GM18873 (cell line): Measurements from ENCODE around the gene TMEM82.
A peak's percentile ranks its signal among the peaks of the same experiment; 100 is the strongest.
"Not testable (repeated sequence)": the region's sequence is repeated elsewhere in the genome, so short reads cannot be mapped to it uniquely, and the experiment has no call there.

Experiments used
- ATAC-seq: cut with Tn5 transposase; IDR thresholded peaks from one replicate; pipeline ENCODE4 v1.9.1; 2021; ENCODE audit warnings: mild to moderate bottlenecking, moderate library complexity, moderate number of reproducible peaks; ENCODE audit not compliant: unreplicated experiment, low FRiP score

TMEM82 gene

GRCh38 chr1:15742339-15742801 is at the start of gene TMEM82:
TMEM82 (plus strand) TSS chr1:15742499; CDS start chr1:15742560, 61 bp downstream.
- no peak for ATAC-seq

DNA sequence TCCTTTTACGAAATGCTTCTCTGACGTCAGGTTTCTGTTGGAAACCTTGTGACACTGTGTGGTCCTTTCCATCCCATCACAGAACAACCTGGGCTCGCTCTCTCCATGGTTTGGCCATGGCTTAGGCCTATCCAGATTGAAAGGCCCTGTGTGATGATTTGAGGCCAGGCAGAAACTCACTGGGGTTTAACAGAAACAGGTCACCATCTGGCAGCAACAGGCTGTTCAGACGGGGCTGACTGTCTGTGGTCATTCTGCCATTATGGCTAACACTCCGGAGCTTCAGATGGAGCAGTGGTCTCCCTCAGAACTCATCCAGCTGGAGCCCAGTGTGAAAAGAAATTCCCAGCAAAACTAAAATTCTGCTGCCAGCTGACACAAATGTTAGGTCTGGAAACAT is 48.9 kb upstream of the TMEM82 start:
- ATAC-seq = no peak

GRCh38 chr1:15696956-15697521 is 45.3 kb upstream of the TMEM82 start:
- peak; percentile 77 for ATAC-seq

- ATAC-seq = no peak
Observed at GRCh38 chr1:15698201-15698600, 44.1 kb upstream of the TMEM82 start.

DNA sequence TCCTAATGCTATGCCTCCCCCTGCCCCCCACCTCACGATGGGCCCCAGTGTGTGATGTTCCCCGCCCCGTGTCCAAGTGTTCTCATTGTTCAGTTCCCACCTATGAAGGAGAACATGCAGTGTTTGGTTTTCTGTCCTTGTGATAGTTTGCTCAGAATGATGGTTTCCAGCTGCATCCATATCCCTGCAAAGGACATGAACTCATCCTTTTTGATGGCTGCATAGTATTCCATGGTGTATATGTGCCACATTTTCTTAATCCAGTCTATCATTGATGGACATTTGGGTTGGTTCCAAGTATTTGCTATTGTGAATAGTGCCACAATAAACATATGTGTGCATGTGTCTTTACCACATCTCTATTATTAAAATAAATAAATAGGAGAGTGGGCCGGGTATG is 43.0 kb upstream of the TMEM82 start:
- not testable (repeated sequence) for ATAC-seq

- no peak for ATAC-seq
Observed at GRCh38 chr1:15700508-15700907, 41.8 kb upstream of the TMEM82 start.

- no peak for ATAC-seq
Observed at GRCh38 chr1:15701784-15702183, 40.5 kb upstream of the TMEM82 start.

DNA sequence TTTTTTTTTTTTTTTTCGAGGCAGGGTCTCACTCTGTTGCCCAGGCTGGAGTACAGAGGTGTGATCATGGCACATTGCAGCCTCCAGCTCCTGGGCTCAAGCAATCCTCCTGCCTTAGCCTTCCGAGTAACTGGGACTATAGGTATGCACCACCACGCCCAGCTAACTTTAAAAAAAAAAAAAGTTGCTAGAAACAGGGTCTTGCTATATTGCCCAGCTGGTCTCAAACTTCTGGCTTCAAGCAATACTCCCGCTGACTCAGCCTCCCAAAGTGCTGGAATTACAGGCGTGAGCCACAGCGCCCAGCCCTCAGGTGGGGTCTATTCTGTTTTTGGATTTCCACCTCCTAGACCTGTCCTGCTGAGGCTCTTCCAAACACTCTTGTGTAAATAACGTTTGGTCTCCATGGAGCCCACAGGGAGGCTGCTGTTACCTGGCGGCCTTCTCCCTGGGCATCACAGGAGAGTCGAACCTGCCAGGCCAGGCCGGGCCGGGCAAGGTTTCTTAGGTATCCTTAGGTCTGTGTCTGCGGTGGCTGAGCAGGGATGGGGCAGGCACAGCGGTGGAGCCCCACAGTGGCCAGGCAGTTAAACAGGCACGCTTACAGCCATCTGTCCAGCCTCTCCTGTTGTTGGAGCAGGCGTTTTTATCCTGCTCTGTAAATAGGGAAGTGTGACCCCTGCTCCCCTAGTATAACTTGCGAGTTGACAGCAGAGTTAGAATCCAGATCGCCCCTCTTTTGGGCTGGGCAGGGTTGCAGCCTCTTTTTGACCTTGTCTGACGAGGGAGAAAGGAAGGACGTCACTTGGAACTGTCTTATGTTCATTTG is 39.4 kb upstream of the TMEM82 start:
- no peak for ATAC-seq

DNA sequence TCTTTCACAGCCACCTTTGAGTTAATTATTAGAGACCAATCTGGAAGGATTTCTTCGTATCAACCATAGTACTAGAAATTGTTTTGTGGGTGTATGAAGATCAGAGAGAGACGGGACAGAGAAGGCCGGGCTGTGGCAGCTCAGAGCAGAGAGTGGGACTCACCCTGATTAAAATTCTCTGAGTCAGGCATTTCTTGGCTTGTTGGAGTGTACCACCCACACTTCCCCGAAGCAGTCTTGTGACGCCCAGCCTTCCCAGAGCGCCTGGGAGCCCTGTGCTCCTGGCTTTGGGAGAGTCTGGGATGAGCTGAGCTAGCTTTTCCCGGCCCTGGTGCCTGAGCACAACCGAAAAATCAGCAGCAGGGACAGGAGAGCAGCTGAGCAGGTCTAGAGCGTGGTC is 38.7 kb upstream of the TMEM82 start:
- no peak for ATAC-seq

GRCh38 chr1:15704526-15705183 is 37.6 kb upstream of the TMEM82 start:
- ATAC-seq = no peak

GRCh38 chr1:15705184-15705566 is 37.1 kb upstream of the TMEM82 start:
- ATAC-seq = no peak

DNA sequence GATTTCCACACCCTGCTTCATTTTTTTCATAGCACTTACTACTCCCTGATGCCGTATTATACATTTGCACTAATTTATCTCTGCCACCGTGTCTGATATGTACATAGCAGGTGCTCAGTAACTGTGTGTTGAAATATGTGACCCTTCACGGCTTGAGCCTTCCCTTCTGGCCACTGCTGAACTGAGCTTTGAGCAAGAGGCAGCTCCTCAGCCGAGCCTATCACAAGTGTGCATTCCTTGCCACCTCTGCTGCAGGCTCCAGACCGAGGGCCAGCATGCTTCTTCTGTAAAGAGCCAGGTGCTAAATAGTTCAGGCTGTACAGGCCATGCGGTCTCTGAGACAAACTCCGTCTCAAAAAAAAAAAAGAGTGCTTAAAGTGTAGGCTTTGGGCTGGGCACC is 35.5 kb upstream of the TMEM82 start:
- no peak for ATAC-seq

DNA sequence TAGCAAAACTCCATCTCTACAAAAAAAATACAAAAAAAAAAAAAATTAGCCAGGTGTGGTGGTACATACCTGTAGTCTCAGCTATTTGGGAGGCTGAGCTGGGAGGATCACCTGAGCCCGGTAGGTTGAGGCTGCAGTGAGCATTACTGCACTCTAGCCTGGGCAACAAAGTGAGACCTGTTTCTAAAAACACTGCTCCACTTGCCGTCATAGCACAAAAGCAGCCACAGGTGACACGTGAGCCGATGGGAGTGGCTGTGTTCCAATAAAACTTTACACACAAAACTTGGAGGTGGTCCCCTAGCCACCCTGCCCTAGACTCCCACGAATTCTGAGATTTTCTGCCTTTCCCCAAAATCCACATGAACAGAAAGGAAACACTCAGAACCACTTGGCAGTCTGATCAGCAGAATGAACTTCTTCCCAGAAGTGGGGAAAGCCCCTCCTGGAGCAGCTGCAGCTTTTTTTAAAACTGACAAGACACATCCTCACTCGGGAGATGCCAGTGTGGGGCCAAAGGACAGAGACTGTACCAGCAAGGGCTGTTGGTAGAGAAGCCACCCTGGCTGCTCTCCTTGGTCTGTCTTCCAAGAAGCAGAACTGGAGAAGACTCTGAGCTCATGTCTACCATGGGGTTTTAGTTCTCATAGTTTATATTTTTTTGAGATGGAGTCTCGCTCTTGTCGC is 34.9 kb upstream of the TMEM82 start:
- no peak for ATAC-seq

DNA sequence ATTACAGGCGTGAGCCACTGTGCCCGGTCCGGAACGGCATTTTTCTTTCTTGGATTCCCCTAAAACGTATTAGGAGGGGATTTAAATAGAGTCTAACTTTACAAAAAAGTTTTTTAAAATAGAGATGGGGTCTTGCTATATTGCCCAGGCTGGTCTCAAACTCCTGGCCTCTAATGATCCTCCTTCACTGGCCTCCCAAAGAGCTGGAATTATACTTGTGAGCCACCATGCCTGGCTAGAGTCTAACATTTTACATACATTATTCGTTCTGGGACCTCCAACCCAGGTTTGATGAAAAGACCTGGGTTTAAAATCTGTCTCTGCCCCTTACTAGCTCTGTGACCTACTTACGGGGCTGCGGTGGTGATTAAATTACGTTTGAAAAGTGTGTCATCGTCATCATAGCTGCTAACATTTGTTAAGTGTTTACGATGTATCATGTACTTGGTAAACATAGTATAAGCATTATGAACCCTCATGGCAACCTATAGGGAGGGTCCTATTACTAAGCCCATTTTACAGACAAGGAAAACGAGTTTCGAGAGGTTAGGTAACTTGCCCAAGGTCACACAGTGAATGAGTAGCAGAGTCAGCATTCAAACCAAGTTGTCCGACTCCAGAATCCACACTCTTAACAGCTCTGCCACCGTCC is 33.7 kb upstream of the TMEM82 start:
- no peak for ATAC-seq

DNA sequence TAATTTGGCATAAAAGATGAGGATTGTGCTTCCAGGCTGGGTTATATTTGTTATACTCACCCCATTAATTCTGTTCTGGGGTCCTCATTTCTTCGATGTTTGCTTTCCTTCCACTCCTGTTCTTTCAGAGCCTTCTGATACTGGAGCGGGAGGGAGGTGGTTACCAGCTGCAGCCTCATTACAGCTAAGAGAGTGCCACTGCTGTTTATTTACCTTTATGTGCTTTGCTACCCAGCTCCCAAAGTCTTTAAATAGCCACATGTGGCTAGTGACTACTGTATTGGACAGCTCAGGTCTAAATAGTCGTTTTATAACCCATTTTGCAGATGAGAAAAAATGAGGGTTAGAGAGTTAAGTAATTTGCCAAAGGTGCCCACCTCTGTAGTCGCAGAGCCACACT is 33.1 kb upstream of the TMEM82 start:
- no peak for ATAC-seq

DNA sequence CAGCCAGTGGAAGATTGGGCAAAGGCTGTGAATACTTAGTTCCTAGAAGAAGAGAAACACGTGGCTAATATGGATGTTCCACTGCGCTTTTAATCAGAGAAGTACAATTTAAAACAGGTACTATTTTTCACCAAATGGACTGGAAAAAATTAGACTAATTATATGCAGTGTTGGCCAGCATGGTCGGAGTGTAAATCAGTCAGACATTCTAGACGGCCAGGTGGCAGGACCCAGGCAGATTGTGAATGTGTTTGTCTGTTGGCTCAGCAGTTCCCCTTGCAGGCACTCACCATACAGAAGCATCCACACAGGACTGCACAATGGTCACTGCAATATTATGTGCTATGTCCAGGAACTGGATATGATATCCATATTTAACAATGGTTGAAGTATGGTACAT is 30.1 kb upstream of the TMEM82 start:
- no peak for ATAC-seq

- no peak for ATAC-seq
Observed at GRCh38 chr1:15714406-15715136, 27.7 kb upstream of the TMEM82 start.

DNA sequence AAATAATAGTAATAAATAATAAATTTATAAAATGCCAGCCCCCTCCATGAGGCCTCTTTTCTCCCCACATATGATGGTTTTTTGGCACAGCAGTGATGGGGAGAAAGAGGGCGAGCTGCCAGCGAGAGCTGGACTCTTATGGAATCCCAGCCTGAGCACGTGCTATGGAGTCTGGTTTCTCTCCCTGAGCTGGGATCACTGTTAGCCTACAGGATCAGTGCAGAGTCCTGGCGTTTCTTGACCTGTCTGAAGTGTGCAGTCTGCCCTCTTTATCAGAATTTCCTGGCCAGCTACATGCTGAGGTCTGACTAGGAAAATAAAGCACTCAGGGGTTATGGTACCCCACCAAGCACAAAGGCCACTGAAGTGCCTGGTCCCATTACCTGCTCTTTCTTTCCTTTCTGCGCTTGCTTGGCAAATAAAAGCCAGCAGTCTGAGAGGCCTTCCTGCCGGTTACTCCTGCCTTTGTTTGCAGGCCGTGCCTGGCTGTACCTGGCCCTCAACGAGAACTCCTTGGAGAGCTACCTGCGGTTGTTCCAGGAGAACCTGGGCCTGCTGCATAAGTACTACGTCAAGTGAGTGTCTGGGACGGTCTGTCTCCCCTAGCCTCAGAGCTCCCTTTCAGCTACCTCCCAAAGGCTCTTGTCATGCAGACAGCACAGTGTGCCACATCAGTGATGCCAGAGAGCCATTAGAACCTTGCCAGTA is 24.7 kb upstream of the TMEM82 start:
- no peak for ATAC-seq

DNA sequence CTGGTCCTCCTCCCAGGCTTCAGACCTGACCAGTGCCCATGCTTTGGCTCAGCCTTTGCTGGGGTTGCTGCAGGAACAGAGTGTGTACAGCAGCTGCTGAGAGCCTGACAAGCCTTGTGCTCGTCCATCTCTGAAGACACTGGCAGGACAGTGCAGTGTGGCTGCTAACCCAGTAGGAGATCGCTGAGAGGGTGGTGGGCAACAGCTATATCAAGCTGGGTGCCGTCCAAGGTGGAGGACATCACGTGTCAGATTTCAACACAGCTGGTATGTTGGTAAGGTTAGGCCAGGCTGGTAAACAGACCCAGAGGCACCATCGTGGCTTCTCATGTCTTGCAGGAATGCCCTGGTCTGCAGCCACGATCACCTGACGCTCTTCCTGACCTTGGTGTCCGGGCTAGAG is 24.1 kb upstream of the TMEM82 start:
- no peak for ATAC-seq
